Loucy (cell line): Measurements from ENCODE around the gene CDC42BPB.

Source experiments
- H2AFZ ChIP-seq: fragments of 200-600 bp; sonication (generic); 2 replicates; pipeline ENCODE4 v1.6.0; 2016; ENCODE audit warnings: antibody characterized with exemption, mild to moderate bottlenecking, low read length, moderate library complexity
- H3F3A ChIP-seq: fragments of 200-600 bp; 2 replicates; pipeline ENCODE4 v1.6.0; 2016; ENCODE audit warnings: antibody characterized with exemption, low read depth, mild to moderate bottlenecking
- H3K27me3 ChIP-seq: fragments of 200-600 bp; sonication (generic); 2 replicates; pipeline ENCODE4 v1.6.1; 2014; ENCODE audit warnings: low read length, mild to moderate bottlenecking; ENCODE audit not compliant: insufficient read depth, poor library complexity, severe bottlenecking
- H3K36me3 ChIP-seq: fragments of 200-600 bp; sonication (generic); 2 replicates; pipeline ENCODE4 v1.6.1; 2016; ENCODE audit warnings: low read length; ENCODE audit not compliant: insufficient read depth
- H3K4me1 ChIP-seq: fragments of 200-600 bp; sonication (generic); 2 replicates; pipeline ENCODE4 v1.5.1; 2014; ENCODE audit warnings: low read length, mild to moderate bottlenecking; ENCODE audit not compliant: insufficient read depth, poor library complexity, severe bottlenecking
- H3K4me2 ChIP-seq: fragments of 200-600 bp; sonication (generic); 2 replicates; pipeline ENCODE4 v1.6.0; 2014; ENCODE audit warnings: antibody characterized with exemption, low read length, low read depth, mild to moderate bottlenecking; ENCODE audit not compliant: poor library complexity, severe bottlenecking
- H3K4me3 ChIP-seq: fragments of 200-600 bp; sonication (generic); 2 replicates; pipeline ENCODE4 v1.5.1; 2014; ENCODE audit warnings: low read length, mild to moderate bottlenecking, mixed read lengths; ENCODE audit not compliant: poor library complexity, severe bottlenecking
- H3K79me2 ChIP-seq: fragments of 200-600 bp; sonication (generic); 2 replicates; pipeline ENCODE4 v1.6.1; 2014; ENCODE audit warnings: low read length; ENCODE audit not compliant: insufficient read depth
- H3K9ac ChIP-seq: fragments of 200-600 bp; sonication (generic); 2 replicates; pipeline ENCODE4 v1.6.0; 2014; ENCODE audit warnings: mild to moderate bottlenecking, low read depth, low read length, moderate library complexity; ENCODE audit not compliant: poor library complexity, severe bottlenecking
- H3K9me2 ChIP-seq: fragments of 200-600 bp; sonication (generic); replicated peaks from 2 replicates; pipeline ENCODE4 v1.6.1; 2016; ENCODE audit warnings: low read depth, low read length, mixed read lengths
- H3K9me3 ChIP-seq: fragments of 200-600 bp; sonication (generic); 2 replicates; pipeline ENCODE4 v1.6.1; 2014; ENCODE audit warnings: mild to moderate bottlenecking, antibody characterized with exemption, low read length, low read depth; ENCODE audit not compliant: insufficient read depth
- H4K20me1 ChIP-seq: fragments of 200-600 bp; sonication (generic); 2 replicates; pipeline ENCODE4 v1.6.0; 2014; ENCODE audit warnings: antibody characterized with exemption, low read length, mild to moderate bottlenecking; ENCODE audit not compliant: insufficient read depth, poor library complexity, severe bottlenecking
- EZH2phosphoT487 ChIP-seq: fragments of 200-600 bp; IDR thresholded peaks from 2 replicates; pipeline ENCODE4 v1.6.1; 2018; ENCODE audit warnings: antibody characterized with exemption, mild to moderate bottlenecking, moderate library complexity, borderline replicate concordance
- TF ChIP-seq, protein P1 (sequence below): fragments of 200-600 bp; sonication (generic); conservative IDR thresholded peaks from 2 replicates; pipeline ENCODE4 v1.5.1; 2014; ENCODE audit warnings: mild to moderate bottlenecking, antibody characterized with exemption, low read length

Gene CDC42BPB

GRCh38 chr14:103001226-103001625, 56.1 kb downstream of the CDC42BPB start:
- H3K4me3 ChIP-seq: no peak overlapping the region
- no peaks in the 10 kb centered on the region for H3K36me3 ChIP-seq
- H3K9me2 ChIP-seq: no peaks in the 10 kb centered on the region
- no peaks in the 10 kb centered on the region for H3F3A ChIP-seq
- H2AFZ ChIP-seq: no peak overlapping the region
- no peak overlapping the region for H3K9ac ChIP-seq
- TF ChIP-seq EZH2phosphoT487: no peak
- TF ChIP-seq, protein P1, sequence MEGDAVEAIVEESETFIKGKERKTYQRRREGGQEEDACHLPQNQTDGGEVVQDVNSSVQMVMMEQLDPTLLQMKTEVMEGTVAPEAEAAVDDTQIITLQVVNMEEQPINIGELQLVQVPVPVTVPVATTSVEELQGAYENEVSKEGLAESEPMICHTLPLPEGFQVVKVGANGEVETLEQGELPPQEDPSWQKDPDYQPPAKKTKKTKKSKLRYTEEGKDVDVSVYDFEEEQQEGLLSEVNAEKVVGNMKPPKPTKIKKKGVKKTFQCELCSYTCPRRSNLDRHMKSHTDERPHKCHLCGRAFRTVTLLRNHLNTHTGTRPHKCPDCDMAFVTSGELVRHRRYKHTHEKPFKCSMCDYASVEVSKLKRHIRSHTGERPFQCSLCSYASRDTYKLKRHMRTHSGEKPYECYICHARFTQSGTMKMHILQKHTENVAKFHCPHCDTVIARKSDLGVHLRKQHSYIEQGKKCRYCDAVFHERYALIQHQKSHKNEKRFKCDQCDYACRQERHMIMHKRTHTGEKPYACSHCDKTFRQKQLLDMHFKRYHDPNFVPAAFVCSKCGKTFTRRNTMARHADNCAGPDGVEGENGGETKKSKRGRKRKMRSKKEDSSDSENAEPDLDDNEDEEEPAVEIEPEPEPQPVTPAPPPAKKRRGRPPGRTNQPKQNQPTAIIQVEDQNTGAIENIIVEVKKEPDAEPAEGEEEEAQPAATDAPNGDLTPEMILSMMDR: no peak
- H3K79me2 ChIP-seq: no peaks in the 10 kb centered on the region
- no peaks in the 10 kb centered on the region for H4K20me1 ChIP-seq
- no peaks in the 10 kb centered on the region for H3K9me3 ChIP-seq
- H3K4me1 ChIP-seq: no peaks in the 10 kb centered on the region
- H3K4me2 ChIP-seq: no peak overlapping the region
- no peaks in the 10 kb centered on the region for H3K27me3 ChIP-seq

DNA sequence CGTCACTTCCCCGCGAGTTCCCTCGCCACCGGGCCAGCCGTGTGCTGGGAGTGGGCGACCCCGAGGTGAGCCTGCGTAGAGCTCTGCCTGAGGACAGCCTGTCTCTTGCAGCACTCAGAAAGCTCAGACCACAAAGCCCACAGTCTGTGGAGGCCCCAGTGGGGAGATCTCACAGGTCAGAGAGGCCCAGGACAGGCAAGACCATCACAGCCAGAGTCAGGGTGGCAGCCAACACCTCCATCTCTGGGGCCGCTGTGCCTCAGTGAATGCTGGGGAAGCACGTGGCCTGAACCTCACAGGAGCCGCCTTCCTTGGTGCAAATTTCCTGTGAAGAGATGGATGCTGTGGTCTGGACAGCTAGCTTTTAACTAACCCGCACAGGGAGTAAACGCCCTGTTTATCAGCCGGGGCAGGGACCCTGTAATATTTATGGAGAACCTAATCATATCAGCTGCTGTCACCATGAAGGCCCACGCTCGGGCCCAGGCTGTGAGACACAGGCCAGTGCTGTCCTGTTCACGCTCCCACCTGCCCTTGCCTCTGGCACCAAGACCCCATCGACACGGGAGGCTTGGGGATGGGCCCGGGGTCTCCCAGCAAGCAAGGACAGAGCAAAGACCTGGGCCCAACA, 56.9 kb downstream of the CDC42BPB start:
- H3K9ac ChIP-seq: no peak overlapping the region
- TF ChIP-seq EZH2phosphoT487: no peak
- TF ChIP-seq, protein P1: no peak

DNA sequence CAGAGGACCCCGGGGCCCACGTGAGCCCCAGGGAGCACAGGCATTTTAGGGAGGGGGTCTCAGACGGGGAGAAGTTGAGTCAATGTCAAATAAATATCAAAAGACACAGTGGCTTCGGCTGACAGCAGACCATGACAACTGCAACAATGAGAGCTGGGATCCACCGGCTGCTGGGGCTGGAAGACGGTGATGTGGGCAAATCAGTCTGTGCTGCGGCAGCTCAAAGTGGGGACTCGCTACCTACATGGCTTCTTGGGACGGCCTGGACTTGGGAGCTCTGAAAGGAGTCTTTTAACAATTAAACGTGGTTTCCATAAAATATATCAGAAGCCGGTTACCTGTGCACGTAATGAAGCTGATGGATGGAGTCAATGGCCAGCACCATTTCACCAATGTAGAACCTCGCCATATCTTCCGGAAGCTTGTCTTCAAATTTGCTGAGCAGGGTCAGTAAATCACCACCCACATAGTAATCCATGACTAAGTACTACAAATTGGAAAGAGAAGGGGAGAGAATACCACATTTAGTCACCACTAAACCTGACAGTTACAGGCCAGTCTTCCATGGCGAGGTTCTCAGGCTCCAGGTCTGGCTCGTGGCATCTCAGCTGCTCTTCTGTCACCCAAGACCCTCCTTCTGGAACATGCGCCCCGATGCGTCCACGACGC, 58.0 kb downstream of the CDC42BPB start:
- Histone ChIP-seq H3K4me3 (no peak overlapping the region), H3K4me2 (no peak overlapping the region), H3F3A (no peaks in the 10 kb centered on the region), H3K4me1 (no peaks in the 10 kb centered on the region), H4K20me1 (no peaks in the 10 kb centered on the region), H3K9me2 (no peaks in the 10 kb centered on the region), H3K9me3 (no peaks in the 10 kb centered on the region), H2AFZ (no peak overlapping the region), H3K27me3 (no peaks in the 10 kb centered on the region), H3K79me2 (no peaks in the 10 kb centered on the region), H3K9ac (no peak overlapping the region), H3K36me3 (no peaks in the 10 kb centered on the region)
- TF ChIP-seq, protein P1: no peak
- TF ChIP-seq EZH2phosphoT487: no peak

More for the DNA sequence above, 56.9 kb downstream of the CDC42BPB start:
- H3F3A ChIP-seq: no peaks in the 10 kb centered on the region
- H4K20me1 ChIP-seq: no peaks in the 10 kb centered on the region
- H3K79me2 ChIP-seq: no peaks in the 10 kb centered on the region
- H3K4me3 ChIP-seq: no peak overlapping the region
- no peaks in the 10 kb centered on the region for H3K9me2 ChIP-seq
- H3K36me3 ChIP-seq: no peaks in the 10 kb centered on the region
- no peaks in the 10 kb centered on the region for H3K9me3 ChIP-seq
- no peak overlapping the region for H3K4me2 ChIP-seq
- H2AFZ ChIP-seq: no peak overlapping the region
- no peaks in the 10 kb centered on the region for H3K27me3 ChIP-seq
- no peaks in the 10 kb centered on the region for H3K4me1 ChIP-seq
